Neural crest cell (in vitro differentiated cells): Measurements from ENCODE around the gene ZNF253. TPM values are rescaled to one million over a fixed set of nuclear protein-coding genes. Genes with fewer than 3 reads are reported as not detected.

ENCODE experiments used
- DNase-seq: peaks from one replicate; pipeline ENCODE4 v3.0.0; 2021; ENCODE audit warnings: low read depth, mixed read lengths, low spot score
- H3K27ac Mint-ChIP-seq: one replicate; pipeline ENCODE4 v1.8.0; 2021; ENCODE audit warnings: mild to moderate bottlenecking, mixed read lengths; ENCODE audit not compliant: unreplicated experiment
- H3K27me3 Mint-ChIP-seq: 2 replicates; pipeline ENCODE4 v1.8.0; 2021; ENCODE audit warnings: low read depth, mild to moderate bottlenecking, mixed read lengths
- H3K36me3 Mint-ChIP-seq: 2 replicates; pipeline ENCODE4 v1.8.0; 2021; ENCODE audit warnings: low read depth, mild to moderate bottlenecking, mixed read lengths
- H3K4me1 Mint-ChIP-seq: 2 replicates; pipeline ENCODE4 v1.8.0; 2021; ENCODE audit warnings: mixed read lengths
- H3K4me3 Mint-ChIP-seq: one replicate; pipeline ENCODE4 v1.8.0; 2021; ENCODE audit warnings: mild to moderate bottlenecking, mixed read lengths
- H3K9me3 Mint-ChIP-seq: 2 replicates; pipeline ENCODE4 v1.8.0; 2021; ENCODE audit warnings: mixed read lengths
- CTCF ChIP-seq: fragments of 200-600 bp; sonication (generic); conservative IDR thresholded peaks from 2 replicates; pipeline ENCODE4 v1.5.0; 2021; ENCODE audit warnings: antibody characterized with exemption, mild to moderate bottlenecking
- long read RNA-seq: library from polyadenylated mRNA; unstranded; transcript quantifications from one replicate; pipeline ENCODE4 v2.0.0, GENCODE V29; 2020
- total RNA-seq: library from RNA; stranded (reverse); gene quantifications from 2 replicates; pipeline ENCODE4 v1.2.1, GENCODE V29; 2021

ZNF253 gene
- 37.9 and 41.1 TPM in 2 replicates for total RNA-seq
- long read RNA-seq, transcript ZNF253-201 (2 exons, 2,268 nt) = minor isoform, 12 of 80 reads
- long read RNA-seq, transcript ZNF253-203 (4 exons, 3,519 nt) = major isoform, 57 of 80 reads
- long read RNA-seq, transcript ZNF253-204 (3 exons, 820 nt) = minor isoform, 5 of 80 reads
- long read RNA-seq, partial matches to known transcripts = 1 of 80 reads
- long read RNA-seq, other reads (novel, unspliced or antisense) = 4 of 80 reads

- H3K27me3 Mint-ChIP-seq = no peaks in the 10 kb centered on the region
- peak; percentile 94 for DNase-seq
- TF ChIP-seq CTCF = no peak
- peaks cover 39% of the 10 kb centered on the region for H3K36me3 Mint-ChIP-seq
- H3K4me3 Mint-ChIP-seq = peak within 1 kb of the TSS; percentile 100
- peaks cover 27% of the 10 kb centered on the region for H3K4me1 Mint-ChIP-seq
- H3K9me3 Mint-ChIP-seq = peaks cover 23% of the 10 kb centered on the region
- peak within 1 kb of the TSS; percentile 100 for H3K27ac Mint-ChIP-seq
Measured at GRCh38 chr19:19865750-19866610, at the start of gene ZNF253. Gene ZNF253, plus strand, starts transcription at chr19:19865882. Its CDS starts 115 bp downstream, at chr19:19865997.

- peaks cover 56% of the 10 kb centered on the region for H3K36me3 Mint-ChIP-seq
- H3K9me3 Mint-ChIP-seq = peaks cover 7% of the 10 kb centered on the region
- no peak for DNase-seq
- H3K27me3 Mint-ChIP-seq = no peaks in the 10 kb centered on the region
- H3K4me3 Mint-ChIP-seq = no peak overlapping the region
- H3K4me1 Mint-ChIP-seq = no peaks in the 10 kb centered on the region
- no peak for TF ChIP-seq CTCF
- H3K27ac Mint-ChIP-seq = no peak overlapping the region
Measured at GRCh38 chr19:19816679-19817078, 49.0 kb upstream of the ZNF253 start.

GRCh38 chr19:19817357-19817756 is 48.3 kb upstream of the ZNF253 start:
- H3K4me3 Mint-ChIP-seq = no peak overlapping the region
- DNase-seq = no peak
- H3K9me3 Mint-ChIP-seq = peaks cover 7% of the 10 kb centered on the region
- H3K4me1 Mint-ChIP-seq = no peaks in the 10 kb centered on the region
- H3K27me3 Mint-ChIP-seq = no peaks in the 10 kb centered on the region
- no peak overlapping the region for H3K27ac Mint-ChIP-seq
- no peak for TF ChIP-seq CTCF
- peaks cover 53% of the 10 kb centered on the region for H3K36me3 Mint-ChIP-seq

GRCh38 chr19:19820774-19821320 is 44.8 kb upstream of the ZNF253 start:
- H3K27me3 Mint-ChIP-seq = no peaks in the 10 kb centered on the region

More at GRCh38 chr19:19820774-19821320, 44.8 kb upstream of the ZNF253 start:
- peaks cover 15% of the 10 kb centered on the region for H3K9me3 Mint-ChIP-seq
- no peak for TF ChIP-seq CTCF
- peaks cover 51% of the 10 kb centered on the region for H3K36me3 Mint-ChIP-seq
- no peaks in the 10 kb centered on the region for H3K4me1 Mint-ChIP-seq
- peak overlapping the region; percentile 88 for H3K4me3 Mint-ChIP-seq
- no peak for DNase-seq
- H3K27ac Mint-ChIP-seq = peak overlapping the region; percentile 96
